GM19023 (cell line): Measurements from ENCODE around the gene LHX3.

Source experiments
- ATAC-seq: cut with Tn5 transposase; IDR thresholded peaks from one replicate; pipeline ENCODE4 v1.9.1; 2021; ENCODE audit warnings: mild to moderate bottlenecking, moderate library complexity; ENCODE audit not compliant: unreplicated experiment

Gene LHX3

DNA sequence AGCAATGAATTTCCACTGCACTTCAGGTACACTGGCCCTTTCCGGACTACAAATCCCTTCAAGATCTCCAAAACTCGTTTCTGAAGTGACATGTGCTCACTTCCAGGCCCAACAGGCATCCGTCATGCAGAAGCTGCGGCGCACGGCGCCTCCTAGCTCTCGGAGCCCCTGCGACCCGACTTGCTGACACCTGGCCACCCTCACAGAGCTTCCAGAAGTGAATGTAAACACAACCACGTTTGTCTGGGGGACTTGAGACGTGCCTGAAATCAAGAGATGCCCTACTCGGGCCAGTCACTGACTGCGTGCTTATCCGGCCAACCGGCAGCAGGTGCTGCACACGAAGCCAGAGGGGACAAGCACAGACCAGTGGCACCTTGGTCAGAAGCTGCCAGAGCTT is 4.9 kb upstream of the LHX3 start:
- no peak for ATAC-seq

- no peak for ATAC-seq
These were observed 4.3 kb upstream of the LHX3 start for GRCh38 chr9:136209232-136209631.

DNA sequence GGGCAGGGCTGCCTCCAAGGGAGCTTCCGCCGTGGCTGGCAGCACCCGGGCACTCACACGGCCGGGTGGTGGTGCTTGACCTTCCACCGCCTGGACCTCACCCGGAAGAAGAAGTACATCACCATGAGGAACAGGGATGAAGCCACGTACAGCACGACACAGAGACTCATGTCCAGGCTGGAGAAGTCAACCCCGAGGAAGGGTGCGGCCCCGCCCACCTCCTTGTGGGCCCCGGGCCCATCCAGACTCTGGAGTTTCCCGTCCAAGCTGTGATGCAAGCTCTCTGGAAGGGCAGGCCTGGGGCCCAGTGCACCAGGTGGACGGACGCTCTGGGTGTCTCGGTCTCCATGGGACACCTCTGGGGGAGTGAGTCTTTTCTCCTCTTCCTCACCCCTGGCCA is 3.7 kb upstream of the LHX3 start:
- ATAC-seq: no peak

GRCh38 chr9:136207616-136208015 is 2.7 kb upstream of the LHX3 start:
- ATAC-seq: no peak

DNA sequence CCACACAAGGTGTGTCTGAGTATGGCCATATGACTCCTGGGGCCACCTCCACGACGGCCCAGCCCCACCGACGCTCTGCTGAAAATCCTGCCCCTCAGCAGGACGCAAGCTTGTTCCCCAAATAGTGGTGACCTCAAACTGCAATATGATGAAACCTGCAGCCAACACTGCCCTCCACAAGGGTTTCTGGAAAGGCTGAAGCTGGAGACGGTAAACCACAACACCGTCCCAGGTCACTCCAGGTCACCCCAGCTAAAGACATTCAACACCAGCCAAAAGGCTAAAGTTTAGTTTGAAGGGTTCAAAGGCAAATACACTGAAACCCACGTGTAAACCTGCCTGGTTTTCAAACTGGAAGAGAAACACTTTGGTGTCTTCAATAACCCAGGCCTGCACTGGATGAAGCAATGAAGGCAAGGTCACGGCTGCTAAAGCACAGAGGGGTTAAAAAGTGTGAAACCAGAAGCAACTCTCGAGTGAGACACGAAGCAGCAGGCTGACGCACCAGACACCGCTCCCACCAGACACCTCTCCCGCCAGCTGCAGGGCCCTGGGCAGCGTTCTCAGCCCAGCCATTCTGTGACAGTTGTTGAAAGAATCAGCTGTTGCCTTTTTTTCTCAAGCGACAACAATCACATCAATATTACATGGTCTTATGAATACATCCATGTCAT is 1.8 kb upstream of the LHX3 start:
- no peak for ATAC-seq

- no peak for ATAC-seq
These were observed 722 bp upstream of the LHX3 start for GRCh38 chr9:136205707-136205992.

DNA sequence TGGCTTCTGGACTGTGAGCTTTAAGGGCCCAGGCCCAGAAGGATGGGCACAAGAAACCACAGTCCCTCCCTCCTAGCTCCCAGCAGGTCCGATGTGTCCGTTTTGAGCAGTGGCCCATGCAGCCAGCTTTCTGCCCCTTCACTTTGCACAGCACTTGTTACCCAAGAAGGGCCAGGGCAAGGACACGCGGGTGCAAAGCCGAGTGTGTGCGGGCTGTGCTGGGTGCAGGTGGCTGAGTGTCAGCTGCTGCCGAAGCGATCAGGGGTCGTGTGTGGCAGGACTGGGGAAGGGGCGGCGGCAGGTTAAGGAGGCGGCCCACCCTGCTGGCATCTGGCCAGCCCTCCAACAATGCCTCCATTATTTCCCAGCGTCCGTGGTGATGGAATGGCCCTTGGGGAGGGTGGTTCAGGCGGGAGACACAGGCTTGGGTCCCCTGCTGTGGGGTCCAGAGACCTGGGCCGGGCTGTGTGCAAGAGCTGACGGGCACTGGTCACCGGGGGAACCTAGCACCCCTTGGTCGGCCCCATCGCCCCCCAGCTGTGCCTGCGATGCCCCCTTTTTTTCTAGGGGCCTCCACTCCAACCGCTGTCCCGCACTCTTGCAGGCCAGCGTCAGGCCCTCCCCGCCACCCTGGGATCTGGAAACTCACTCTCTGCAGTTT is 653 bp downstream of the LHX3 start:
- ATAC-seq: no peak

GRCh38 chr9:136203408-136204144 is 1.4 kb downstream of the LHX3 start:
- ATAC-seq: no peak

- no peak for ATAC-seq
These were observed 2.2 kb downstream of the LHX3 start for GRCh38 chr9:136202454-136203407.

GRCh38 chr9:136201609-136202453 is 3.1 kb downstream of the LHX3 start:
- ATAC-seq: no peak

DNA sequence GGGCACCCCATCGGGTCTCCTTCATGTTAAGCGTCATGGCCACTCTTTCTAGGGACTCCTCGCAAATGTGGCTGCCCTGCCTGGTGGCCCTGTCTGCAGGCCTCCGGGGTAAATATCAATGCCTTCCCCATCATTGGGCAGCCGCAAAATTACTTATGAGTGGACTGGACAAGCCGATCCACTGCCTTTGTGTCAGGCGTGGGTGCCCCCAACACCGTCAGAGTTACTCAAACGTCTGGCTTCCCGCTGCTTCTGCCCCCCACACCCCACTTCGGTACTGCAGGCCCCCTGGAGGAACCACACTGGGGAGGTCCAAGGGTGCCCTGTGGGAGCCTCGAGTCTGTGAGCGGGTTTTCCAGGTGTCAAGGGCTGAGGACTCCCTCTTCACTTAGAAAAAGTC is 3.8 kb downstream of the LHX3 start:
- no peak for ATAC-seq

DNA sequence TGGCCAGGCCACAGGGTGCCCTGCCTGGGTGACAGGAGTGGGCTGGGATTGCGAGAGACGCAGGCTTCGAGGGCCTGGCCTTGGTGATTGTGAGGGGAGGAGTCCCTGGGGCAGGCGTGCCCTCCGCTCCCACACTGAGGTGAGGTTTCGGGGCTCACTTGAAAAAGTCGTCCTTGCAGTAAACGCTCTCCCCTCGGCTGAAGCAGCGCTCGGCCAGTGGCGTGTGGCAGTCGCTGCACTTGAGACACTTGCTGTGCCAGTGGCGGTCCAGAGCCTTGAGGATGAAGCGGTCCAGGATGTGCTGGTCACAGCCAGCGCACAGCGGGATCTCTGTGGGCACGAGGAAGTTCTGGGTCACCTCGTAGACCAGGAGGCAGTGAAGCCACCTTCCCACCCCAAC is 4.5 kb downstream of the LHX3 start:
- ATAC-seq: no peak

DNA sequence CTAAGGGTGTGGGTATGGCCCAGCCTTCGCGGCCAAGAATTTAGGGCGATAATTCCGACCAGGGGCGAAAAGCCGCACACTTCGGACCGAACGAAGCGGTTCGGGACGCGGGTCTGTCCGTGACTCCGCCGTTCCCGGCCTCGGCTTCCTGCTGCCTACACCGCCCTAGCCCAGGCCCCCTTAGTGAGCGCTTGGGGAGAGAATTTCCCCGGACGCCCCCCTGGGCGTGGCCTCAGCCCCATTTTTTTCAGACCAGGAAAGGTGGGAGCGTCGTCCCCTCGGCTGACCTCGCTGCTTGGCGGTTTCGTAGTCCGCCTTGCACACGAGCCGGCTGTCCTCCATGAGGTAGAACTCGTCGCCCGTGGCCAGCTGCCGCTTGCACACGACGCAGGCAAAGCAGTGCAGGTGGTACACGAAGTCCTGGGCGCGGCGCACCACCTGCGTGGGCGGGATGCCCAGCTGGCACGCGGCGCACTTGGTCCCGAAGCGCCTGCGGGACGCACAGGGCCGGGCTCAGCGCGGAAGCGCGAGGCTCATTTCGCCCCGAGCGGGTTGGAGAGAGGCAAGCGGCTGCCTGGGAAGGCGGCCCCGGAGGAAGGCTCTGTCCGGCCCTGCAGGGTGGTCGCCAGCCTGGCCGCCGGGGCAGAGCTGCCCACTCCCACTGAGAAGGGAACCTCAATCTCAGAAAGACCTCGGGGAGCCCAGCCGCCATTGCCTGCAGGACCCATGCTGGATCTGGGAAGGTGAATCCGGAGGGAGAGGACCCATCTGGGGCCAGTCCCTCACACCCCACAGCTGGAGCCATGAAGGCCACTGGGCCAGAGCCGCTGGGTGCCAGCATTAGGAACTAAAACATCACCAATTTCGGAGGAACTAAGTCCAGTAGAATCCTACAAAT is 5.3 kb downstream of the LHX3 start:
- ATAC-seq: no peak

- ATAC-seq: no peak
These were observed 6.3 kb downstream of the LHX3 start for GRCh38 chr9:136198605-136199083.

GRCh38 chr9:136197930-136198604 is 6.9 kb downstream of the LHX3 start:
- ATAC-seq: no peak

- no peak for ATAC-seq
These were observed 7.6 kb downstream of the LHX3 start for GRCh38 chr9:136197084-136197875.

DNA sequence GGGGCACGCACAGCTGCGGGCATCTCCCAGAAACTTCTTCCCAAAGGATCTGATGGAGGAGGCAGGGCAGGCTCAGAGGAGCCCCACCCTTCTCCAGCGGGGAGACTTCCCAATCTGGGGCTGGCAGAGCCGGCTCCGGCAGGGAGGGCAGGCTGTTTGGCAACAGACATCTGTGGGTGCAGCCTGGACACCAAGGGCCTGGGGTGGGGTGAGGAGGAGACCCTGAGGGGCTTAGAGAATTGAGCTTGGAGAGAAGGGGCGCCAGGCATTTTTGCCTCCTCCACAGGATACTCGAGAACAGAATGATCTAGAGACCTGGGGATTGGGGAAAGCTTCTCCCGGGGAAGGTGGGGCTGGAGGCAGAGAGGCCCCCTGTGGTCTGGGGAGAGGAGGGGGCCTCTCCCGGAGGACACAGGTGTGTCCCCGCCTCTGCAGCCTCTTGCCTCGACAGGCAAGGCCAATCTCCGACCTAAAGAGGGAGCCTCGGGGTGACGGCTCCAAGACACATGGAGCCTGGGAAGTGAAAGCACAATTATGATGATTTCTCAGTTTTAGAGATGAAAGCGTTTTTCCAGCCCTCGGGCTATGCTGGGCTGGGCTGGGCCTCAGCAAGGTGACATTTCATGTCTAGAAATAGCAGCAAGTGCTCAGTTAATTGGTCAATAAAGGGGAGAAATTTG is 8.4 kb downstream of the LHX3 start:
- no peak for ATAC-seq
